CD14-positive monocyte (primary cell): ENCODE results near the gene H6PD. TPM values are rescaled to one million over a fixed set of nuclear protein-coding genes. Genes with fewer than 3 reads are reported as not detected.

ENCODE experiments used
- DNase-seq, 3 donors: peaks; one replicate each; pipeline ENCODE4 v3.0.0-alpha.2; 2011 to 2022
- H2AFZ ChIP-seq: 2 replicates; pipeline ENCODE4 v1.6.0; 2012; ENCODE audit warnings: mild to moderate bottlenecking, low read depth, low read length, inconsistent platforms; ENCODE audit not compliant: insufficient read depth, poor library complexity, severe bottlenecking
- H3K27ac ChIP-seq, 2 donors: 1 replicate in 1 of 2; 2 replicates in 1 of 2; pipeline ENCODE4 v1.5.1; 2012 to 2013; ENCODE audit warnings: low read length in 2 of 2, control low read depth in 1 of 2, inconsistent platforms in 1 of 2, low read depth in 1 of 2, mild to moderate bottlenecking in 1 of 2
- H3K27me3 ChIP-seq, 2 donors: one replicate each; pipeline versions ENCODE4 v1.6.0 to v1.6.1; 2011 to 2013; ENCODE audit warnings: low read length in 2 of 2; ENCODE audit not compliant: control insufficient read depth in 2 of 2, insufficient read depth in 2 of 2
- H3K36me3 ChIP-seq, 2 donors: replicated peaks in 1 of 2; 1 replicate in 1 of 2; 2 replicates in 1 of 2; pipeline versions ENCODE4 v1.5.1 to v1.6.1; 2012 to 2013; ENCODE audit warnings: low read length in 2 of 2, control low read depth in 1 of 2, inconsistent platforms in 1 of 2, mild to moderate bottlenecking in 1 of 2; ENCODE audit not compliant: insufficient read depth in 2 of 2, control insufficient read depth in 1 of 2
- H3K4me1 ChIP-seq, 2 donors: 1 replicate in 1 of 2; 2 replicates in 1 of 2; pipeline versions ENCODE4 v1.5.1 to v1.6.1; 2012 to 2013; ENCODE audit warnings: low read length in 2 of 2, control low read depth in 1 of 2, inconsistent platforms in 1 of 2, mild to moderate bottlenecking in 1 of 2, moderate library complexity in 1 of 2; ENCODE audit not compliant: insufficient read depth in 2 of 2, control insufficient read depth in 1 of 2
- H3K4me2 ChIP-seq: replicated peaks from 2 replicates; pipeline ENCODE3; 2012; ENCODE audit warnings: low read length, moderate library complexity, mild to moderate bottlenecking; ENCODE audit not compliant: poor library complexity, severe bottlenecking; ENCODE audit errors: extremely low read depth
- H3K4me3 ChIP-seq, 3 experiments: fragments of 200-600 bp in 1 of 3; sonication (generic) in 1 of 3; replicated peaks in 1 of 3; 1 replicate in 2 of 3; 2 replicates in 1 of 3; pipeline ENCODE4 v1.5.1; 2011 to 2013; ENCODE audit warnings: low read length in 3 of 3, mild to moderate bottlenecking in 3 of 3, control low read depth in 2 of 3, low read depth in 2 of 3, inconsistent platforms in 1 of 3, moderate library complexity in 1 of 3
- H3K79me2 ChIP-seq: 2 replicates; pipeline ENCODE4 v1.6.0; 2012; ENCODE audit warnings: mild to moderate bottlenecking, control low read depth, inconsistent platforms, low read length, moderate library complexity; ENCODE audit not compliant: insufficient read depth
- H3K9ac ChIP-seq: 2 replicates; pipeline ENCODE4 v1.6.0; 2017; ENCODE audit warnings: low read length, mild to moderate bottlenecking; ENCODE audit not compliant: insufficient read depth, poor library complexity, severe bottlenecking
- H3K9me3 ChIP-seq, 2 donors: replicated peaks in 1 of 2; 1 replicate in 1 of 2; 2 replicates in 1 of 2; pipeline versions ENCODE4 v1.5.1 to v1.6.1; 2012 to 2013; ENCODE audit warnings: low read length in 2 of 2, control low read depth in 1 of 2; ENCODE audit not compliant: control insufficient read depth in 1 of 2, insufficient read depth in 1 of 2
- H4K20me1 ChIP-seq: 2 replicates; pipeline ENCODE4 v1.6.0; 2012; ENCODE audit warnings: mild to moderate bottlenecking, low read length, control low read depth, moderate library complexity; ENCODE audit not compliant: insufficient read depth
- H3K27ac Mint-ChIP-seq, 7 donors: one replicate each; pipeline ENCODE4 v1.8.0; 2020; ENCODE audit warnings: mild to moderate bottlenecking in 7 of 7, mixed read lengths in 7 of 7, moderate library complexity in 6 of 7, inconsistent platforms in 2 of 7
- H3K27me3 Mint-ChIP-seq, 3 donors: one replicate each; pipeline ENCODE4 v1.8.0; 2021 to 2022; ENCODE audit warnings: low read depth in 3 of 3, mild to moderate bottlenecking in 3 of 3, mixed read lengths in 3 of 3, moderate library complexity in 3 of 3, inconsistent platforms in 1 of 3
- H3K36me3 Mint-ChIP-seq, 2 donors: one replicate each; pipeline ENCODE4 v1.8.0; 2020; ENCODE audit warnings: mixed read lengths in 2 of 2, inconsistent platforms in 1 of 2, mild to moderate bottlenecking in 1 of 2
- H3K4me1 Mint-ChIP-seq: one replicate; pipeline ENCODE4 v1.8.0; 2020; ENCODE audit warnings: mild to moderate bottlenecking, mixed read lengths
- H3K4me3 Mint-ChIP-seq, 2 donors: one replicate each; pipeline ENCODE4 v1.8.0; 2020; ENCODE audit warnings: mild to moderate bottlenecking in 2 of 2, mixed read lengths in 2 of 2, moderate library complexity in 1 of 2
- H3K9me3 Mint-ChIP-seq, 7 donors: one replicate each; pipeline ENCODE4 v1.8.0; 2020 to 2022; ENCODE audit warnings: mixed read lengths in 7 of 7, mild to moderate bottlenecking in 6 of 7, moderate library complexity in 6 of 7, inconsistent platforms in 2 of 7
- CTCF ChIP-seq: fragments of 200-600 bp; IDR thresholded peaks from one replicate; pipeline ENCODE4 v1.8.0; 2022; ENCODE audit warnings: antibody characterized with exemption, mild to moderate bottlenecking
- WGBS: methylation state at CpG from one replicate; pipeline ENCODE4 v1.1.5; 2013; ENCODE audit warnings: missing lambda C conversion rate; ENCODE audit not compliant: insufficient coverage; 5-methylcytosine and 5-hydroxymethylcytosine counted together
- intact Hi-C, 2 donors: fragments of 100-400 bp; cut with micrococcal nuclease; formaldehyde crosslinking; loops; one replicate each; pipeline versions ENCODE4 v1.15.0 to v1.15.1; 2023
- polyA plus RNA-seq, 3 donors: library from polyadenylated mRNA; depleted of rRNA in 1 of 3; unstranded in 2 of 3; stranded (reverse) in 1 of 3; fragments of 300-500 nt in 2 of 3; fragments of >200 nt in 1 of 3; fragmentation: Illumina TruSeq in 2 of 3; gene quantifications; 1 replicate in 2 of 3; 2 replicates in 1 of 3; pipeline ENCODE4 v1.2.3, GENCODE V29; 2012 to 2021

Gene H6PD
- polyA plus RNA-seq, 3 donors, result 8.6 to 15.9 (median 11.4) TPM

GRCh38 chr1:9314711-9315379, 80.3 kb downstream of the H6PD start:
- TF ChIP-seq CTCF, result no peak
- DNase-seq, result no peak
- Histone ChIP-seq H3K79me2 (no peaks in the 10 kb centered on the region), H3K9me3 (no peaks in the 10 kb centered on the region), H3K4me3 (no peak overlapping the region), H3K9ac (no peak overlapping the region), H4K20me1 (no peaks in the 10 kb centered on the region), H3K4me2 (no peak overlapping the region), H2AFZ (no peak overlapping the region), H3K27ac (no peak overlapping the region), H3K36me3 (no peaks in the 10 kb centered on the region), H3K27me3 (peaks cover 0 to 12% of the 10 kb centered on the region in 2 donors), H3K4me1 (no peaks in the 10 kb centered on the region)
- no peaks in the 10 kb centered on the region for H3K36me3 Mint-ChIP-seq
- H3K27ac Mint-ChIP-seq, result no peak overlapping the region
- H3K4me3 Mint-ChIP-seq, result no peak overlapping the region
- 94% methylated on average over 9 of the region's 11 CpGs for WGBS
- no peaks in the 10 kb centered on the region for H3K9me3 Mint-ChIP-seq
- no peaks in the 10 kb centered on the region for H3K4me1 Mint-ChIP-seq
- peaks cover 8 to 18% (median 17%) of the 10 kb centered on the region in 3 donors for H3K27me3 Mint-ChIP-seq
- intact Hi-C loops, result no loop called here

- no peak overlapping the region for H3K4me3 ChIP-seq
- Mint-ChIP-seq H3K36me3 (no peaks in the 10 kb centered on the region), H3K27me3 (peaks cover 7 to 18% (median 18%) of the 10 kb centered on the region in 3 donors), H3K27ac (no peak overlapping the region), H3K9me3 (no peaks in the 10 kb centered on the region), H3K4me1 (no peaks in the 10 kb centered on the region), H3K4me3 (no peak overlapping the region)
- H3K36me3 ChIP-seq, result no peaks in the 10 kb centered on the region
- H3K4me2 ChIP-seq, result no peak overlapping the region
- no peaks in the 10 kb centered on the region for H4K20me1 ChIP-seq
- peaks cover 0 to 12% of the 10 kb centered on the region in 2 donors for H3K27me3 ChIP-seq
- no peak overlapping the region for H3K9ac ChIP-seq
- no peak for TF ChIP-seq CTCF
- 43% methylated on average over 17 of the region's 20 CpGs for WGBS
- no peaks in the 10 kb centered on the region for H3K79me2 ChIP-seq
- no peaks in the 10 kb centered on the region for H3K4me1 ChIP-seq
- DNase-seq, result no peak
- H3K27ac ChIP-seq, result no peak overlapping the region
- H3K9me3 ChIP-seq, result no peaks in the 10 kb centered on the region
- intact Hi-C loops, result no loop called here
- no peak overlapping the region for H2AFZ ChIP-seq
Observed at GRCh38 chr1:9315411-9316079, 81.0 kb downstream of the H6PD start.
